NCI-H1417 treated with DMSO at 0.1 percent for 48 hours (cell line): ENCODE measurements around the gene FGF3.

Experiments used
- DNase-seq: peaks from one replicate; lab custom pipeline; 2025; lab: John Stamatoyannopoulos, UW

Gene FGF3

DNA sequence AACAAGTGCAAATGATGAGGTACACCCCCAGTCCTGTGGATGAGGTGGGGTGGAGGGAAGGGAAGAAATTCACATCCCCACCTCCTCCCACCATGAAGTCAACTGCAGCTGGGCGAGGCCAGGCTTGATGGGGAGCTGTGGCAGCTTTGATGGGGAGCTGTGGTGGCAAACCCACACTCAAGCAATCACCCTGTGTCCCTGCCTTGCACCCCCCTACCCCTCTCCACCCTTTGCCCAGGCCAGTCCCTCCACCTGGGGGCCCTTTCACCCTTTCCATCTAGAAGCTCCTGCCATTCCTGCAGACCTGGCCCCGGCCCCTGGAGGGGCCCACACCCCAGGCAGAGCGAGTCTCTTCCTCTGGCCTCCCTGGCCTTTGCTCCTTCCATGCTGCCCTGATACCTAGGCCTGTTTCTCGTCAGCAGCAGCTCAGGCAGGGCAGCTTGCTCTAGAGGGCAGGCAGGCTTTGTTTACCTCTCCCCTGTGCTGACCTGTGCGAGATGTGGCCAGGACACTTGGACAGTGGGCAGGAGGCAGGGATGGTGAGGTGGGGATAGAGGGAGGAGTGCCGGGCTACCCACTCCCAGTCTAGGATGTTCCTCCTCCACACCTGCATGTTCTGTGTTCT is 4.5 kb upstream of the FGF3 start:
- DNase-seq, result no peak

DNA sequence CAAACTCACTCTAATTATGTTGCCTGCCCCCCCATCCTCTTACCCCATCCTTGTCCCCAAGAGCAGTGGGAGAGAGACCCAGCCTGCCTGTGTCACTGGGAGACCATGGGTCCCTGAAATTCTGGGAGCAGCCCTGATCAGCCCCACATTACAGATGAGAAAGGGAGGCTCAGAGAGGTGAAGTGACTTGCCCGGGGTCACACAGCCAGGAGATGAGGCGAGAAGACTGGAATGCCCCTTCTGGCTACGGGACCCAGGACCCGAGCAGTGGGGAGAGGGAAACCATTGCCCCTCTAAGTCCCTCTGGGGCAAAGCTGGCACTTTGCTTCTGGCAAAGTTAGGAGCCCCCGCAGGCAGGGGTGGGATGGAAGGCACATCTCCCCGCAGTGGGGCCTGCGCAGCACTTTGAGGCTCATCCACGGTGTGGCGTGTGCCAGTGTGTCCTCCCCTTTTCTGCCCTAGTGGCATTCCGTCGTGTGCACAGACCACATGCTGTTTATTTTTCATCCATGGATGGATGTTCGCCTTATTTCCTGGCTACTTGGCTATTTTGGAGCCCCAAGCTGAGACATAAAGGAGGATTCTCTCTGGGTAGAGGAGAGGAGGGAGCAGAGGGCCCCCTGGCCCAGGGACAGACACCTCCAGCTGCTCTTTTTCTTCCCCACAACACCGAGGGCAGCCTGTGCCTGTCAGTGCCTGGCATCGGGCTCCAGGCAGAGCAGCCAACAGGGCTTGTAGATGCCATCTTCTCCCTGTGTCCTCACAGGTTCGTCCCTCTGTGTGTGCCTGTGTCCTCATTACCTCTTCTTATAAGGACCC is 3.7 kb upstream of the FGF3 start:
- no peak for DNase-seq

DNA sequence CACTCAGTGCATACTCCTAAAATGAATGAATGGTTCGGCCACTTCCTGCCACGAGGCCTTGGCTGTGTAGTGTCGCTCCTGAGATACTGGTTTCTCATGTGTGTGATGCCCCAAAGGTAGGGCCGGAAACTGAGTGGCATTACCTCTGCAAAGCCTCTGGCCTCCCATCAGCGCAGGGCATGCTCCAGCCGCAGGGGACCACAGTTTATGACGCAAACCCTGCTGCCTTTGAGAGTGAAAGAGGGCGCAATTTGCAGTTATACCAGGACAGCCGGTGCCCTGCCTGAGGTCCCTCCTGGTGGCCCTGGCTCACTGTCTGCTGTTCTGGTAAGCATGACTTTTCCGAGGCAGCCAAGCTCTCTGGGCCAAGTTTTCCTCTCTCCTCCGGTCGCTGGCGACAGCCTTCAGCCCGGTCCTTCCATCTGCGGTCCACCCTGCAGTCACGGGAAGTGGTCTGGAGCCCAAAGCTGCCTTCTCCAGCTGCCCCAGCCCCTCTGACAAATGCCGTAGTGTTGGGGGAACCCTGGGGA is 2.4 kb upstream of the FGF3 start:
- DNase-seq, result no peak

DNA sequence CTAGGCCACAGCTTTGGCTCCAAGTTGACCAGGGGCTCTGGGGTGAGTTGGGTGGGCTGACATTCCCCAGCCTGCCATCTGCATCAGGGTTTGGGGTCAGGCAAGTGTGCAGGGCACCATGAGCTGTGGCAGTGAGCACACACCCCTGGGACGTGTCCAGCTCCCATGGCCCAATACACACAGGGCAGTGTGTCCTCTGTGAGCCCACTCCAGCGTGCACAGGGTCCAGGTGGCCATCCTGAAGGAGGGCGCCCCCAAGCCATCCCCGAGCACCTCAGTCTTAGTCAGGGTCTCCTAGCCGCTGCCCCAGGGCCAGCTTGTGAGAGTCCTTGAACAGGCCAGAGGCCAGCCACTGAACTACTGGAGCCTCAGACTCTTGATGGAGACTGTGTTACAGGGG is 1.2 kb upstream of the FGF3 start:
- no peak for DNase-seq

DNA sequence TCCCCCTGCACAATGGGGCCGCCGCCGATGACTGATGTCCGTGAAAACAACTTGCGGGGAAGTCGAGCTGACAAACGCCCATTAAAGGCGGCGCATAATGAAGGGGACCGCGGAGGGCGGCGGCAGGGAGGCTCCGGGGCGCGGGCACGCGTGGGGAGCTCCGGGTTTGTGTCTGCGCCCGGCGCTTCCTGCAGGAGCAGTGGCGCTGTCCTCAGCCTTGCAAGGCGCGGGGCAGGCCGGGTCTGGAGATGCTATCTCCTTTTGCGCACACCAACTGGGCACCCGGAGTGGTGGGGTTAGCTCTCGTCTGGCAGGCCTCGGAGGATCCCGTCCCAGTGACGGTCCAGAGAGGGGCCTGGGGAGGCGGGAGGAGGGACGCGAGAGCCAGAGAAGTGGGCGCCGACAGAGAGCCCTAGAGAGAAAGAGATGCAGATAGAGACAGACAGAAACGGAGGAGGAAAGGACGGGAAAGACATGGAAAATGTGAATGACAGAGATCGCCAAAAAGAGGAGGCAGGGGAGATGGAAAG is 390 bp upstream of the FGF3 start:
- no peak for DNase-seq

DNA sequence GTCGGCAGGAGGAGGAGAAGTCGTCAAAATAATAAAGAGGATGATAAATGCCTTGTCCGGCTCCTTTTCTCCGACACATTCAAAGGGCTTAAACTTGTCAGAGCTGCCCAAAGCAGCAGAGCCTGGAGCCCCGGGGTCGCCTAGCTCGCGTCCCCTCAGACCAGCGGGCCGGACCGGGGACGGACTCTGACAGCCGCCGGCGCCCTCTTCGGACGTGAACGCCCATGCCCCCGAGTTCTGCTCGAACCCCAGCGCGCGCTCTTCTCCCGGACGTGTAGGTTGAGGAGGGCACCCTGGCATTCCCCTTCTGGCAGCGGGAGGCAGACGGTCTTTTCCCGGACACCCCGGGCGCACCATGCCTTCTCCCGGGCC is 999 bp downstream of the FGF3 start:
- DNase-seq, result no peak

DNA sequence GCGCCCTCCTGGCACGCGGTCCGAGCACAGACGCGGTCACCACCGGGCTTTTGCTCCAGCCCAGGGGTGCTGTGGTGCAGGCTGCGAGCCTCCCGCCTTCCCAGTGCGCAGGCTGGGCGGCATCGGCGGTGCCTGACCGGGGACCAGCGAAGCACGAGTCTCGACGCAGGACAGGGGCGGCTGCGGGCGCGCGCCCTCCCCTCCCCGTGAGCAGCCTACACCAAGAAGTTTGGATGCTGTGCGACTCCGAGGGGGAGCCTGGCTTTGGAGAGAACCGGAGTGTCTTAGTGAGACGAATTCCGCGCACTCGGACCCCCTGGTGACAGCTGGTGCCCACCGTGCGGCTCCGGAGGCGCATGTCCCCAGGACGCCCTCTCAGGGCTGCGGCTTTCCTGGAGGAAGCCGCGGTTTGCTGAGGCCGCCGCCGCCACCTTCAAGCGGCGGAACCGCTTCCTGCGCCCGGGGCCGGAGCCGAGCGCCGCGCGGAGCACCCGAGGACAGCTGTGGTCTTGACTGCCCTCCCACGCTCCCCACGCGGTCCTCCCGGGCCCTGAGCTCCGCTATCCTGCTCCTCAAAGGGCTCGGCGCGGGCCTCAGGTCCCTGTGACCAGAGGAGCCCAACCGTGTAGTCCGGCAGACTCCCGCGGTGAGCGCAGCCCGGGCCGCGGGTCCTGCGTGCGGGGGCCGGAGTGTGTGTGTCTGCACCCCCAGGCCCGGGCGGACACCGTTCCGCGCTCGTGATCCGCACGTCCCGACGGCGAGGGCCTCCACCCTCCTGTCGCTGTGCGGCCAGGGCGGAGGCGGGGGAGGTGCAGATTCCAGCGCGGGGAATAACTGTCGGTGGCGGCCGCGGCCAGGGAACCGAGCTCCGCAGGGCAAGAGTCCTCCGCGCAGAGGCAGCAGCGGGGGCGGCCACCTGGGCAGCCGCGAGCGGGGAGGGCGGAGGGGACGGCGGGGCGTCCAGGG is 1.7 kb downstream of the FGF3 start:
- no peak for DNase-seq

DNA sequence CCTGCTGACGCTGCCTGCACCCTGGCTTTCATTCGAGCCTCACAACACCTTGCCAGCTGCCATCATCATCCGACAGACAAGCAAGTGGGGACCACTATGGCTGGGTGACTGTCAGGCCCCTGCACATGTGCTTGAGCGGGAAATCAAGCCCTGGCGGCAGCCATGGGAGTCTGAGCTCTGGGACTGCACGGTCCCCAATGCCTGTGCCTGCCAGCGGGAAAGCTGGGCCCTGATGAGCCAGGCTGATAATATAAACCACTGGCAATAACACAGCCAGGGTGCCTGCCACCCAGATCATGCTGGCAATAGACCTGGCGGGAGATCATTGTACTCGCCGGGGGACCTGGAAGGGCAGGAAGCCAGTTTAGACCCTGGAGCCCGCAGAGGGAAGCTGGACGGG is 2.5 kb downstream of the FGF3 start:
- no peak for DNase-seq

DNA sequence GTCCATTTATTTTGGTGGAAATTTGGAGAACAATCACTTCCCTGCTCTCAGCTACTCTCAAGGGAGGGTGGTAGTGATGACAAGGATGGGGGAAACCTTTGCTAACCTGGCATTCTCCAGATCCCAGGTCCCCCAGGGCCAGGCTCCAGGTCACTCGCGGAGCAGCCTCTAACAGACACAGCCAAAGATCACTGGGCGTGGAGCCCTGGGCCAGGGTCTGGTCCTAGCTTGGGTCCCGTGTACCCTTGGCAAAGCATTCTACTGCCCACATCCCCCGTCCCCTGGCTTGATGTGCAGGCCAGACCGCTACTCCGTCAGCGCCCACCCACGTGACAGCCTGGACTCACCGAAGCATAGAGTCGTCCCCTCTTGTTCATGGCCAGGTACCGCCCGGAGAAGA is 3.2 kb downstream of the FGF3 start:
- no peak for DNase-seq

DNA sequence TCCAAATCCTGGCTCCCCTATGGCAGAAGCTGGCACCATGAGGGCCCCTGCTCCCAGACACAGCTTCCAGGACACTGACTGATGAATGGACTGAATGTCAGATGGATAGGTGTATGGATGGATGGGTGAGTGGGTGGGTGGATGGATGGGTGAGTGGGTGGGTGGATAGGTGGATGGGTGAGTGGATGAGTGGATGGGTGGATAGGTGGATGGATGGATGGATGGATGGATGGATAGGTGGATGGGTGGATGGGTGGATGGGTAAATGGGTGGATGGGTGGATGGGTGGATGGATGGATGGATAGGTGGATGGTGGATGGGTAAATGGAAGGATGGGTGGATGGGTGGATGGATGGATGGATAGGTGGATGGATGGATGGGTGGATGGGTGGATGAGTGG is 4.3 kb downstream of the FGF3 start:
- no peak for DNase-seq

DNA sequence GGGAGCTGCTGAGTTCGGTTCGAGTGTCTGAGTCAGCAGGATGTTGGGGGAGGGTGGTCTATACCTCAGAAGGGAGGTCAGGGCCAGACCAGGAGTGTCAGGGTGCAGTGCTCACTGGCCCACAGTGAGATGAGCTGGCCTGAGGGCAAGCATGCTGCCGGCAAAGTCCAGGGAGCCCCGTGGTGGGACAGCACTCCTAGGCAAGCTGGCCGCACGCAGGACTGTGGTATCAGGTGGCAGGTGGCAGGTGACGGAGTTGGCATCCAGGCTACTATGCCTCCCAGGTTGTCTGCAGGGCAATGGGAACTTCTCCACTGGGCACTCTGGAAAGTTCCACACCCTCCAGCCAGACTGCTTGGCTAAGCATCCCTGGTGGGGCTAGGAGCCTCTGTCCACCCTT is 4.8 kb downstream of the FGF3 start:
- no peak for DNase-seq

DNA sequence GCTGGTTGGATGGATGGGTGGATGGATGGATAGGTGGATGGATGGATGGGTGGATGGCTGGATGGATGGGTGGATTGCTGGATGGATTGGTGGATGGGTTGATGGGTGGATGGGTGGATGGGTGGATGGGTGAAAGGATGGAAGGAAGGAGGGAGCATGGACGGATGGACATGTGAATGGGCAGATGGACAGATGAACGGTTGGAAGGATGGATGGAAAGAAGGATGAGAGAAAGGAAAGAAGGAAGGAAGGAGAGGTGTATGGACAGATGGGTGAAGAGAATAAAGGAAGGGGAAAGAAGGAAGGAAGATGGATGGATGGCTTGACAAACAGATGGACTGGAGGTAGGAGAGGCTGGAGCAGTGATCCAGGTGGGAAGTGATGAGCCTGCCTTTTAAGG is 5.4 kb downstream of the FGF3 start:
- no peak for DNase-seq

DNA sequence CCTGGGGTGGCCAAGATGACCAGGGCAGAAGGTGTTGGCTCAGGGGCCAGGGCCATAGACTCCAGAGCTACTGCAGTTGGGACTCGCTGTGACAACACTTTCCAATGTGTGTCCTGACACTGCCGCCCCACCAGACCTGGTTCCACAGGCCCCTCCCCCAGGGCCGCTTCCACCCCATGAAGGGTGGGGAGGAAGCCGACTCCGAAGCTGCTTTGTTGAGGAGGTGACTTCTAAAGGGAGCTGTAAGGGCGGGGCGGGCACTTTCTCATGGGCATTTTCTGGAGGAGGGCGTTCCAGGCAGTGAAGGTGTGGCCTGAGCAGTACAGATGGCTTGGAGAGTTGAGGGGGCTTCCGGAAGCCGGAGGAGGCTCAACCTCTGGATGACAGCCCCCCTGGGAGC is 6.3 kb downstream of the FGF3 start:
- DNase-seq, result no peak

DNA sequence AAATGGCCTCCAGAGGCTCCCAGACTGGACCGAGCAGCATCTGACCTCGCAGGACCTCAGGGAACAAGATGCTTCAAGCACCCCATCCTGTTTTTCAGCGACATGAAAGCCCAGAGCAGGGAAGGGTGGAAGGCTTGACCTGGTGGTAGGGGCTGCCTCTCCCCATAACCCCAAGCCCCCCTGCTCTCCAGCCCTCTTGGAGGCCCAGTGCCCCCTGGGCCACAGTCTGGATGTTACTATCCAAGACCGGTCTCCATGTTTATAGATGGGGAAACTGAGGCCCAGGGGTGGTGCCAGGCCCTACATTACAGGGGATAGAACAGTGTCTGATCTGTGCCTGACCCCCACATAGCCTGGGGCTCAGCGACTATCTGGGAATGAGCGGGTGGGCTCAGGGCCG is 7.0 kb downstream of the FGF3 start:
- no peak for DNase-seq

DNA sequence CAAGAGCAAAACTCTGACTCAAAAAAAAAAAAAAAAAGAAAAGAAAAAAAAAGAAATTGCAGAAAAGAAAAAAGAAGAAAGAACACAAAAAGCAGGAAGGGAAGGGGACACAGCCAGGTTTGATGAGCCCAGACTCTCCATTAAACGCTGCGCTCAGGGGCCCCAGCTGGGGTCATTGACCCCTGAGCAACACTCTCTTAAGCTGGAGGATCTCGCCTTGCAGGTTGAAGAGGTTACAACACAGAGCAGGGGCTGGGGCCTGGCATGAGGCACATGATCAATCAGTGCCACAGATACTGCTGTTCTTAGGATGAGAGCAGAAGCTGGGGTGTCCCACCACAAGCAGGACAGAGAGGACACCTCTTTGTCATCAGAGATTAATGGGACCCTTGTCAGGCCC is 7.8 kb downstream of the FGF3 start:
- DNase-seq, result no peak

DNA sequence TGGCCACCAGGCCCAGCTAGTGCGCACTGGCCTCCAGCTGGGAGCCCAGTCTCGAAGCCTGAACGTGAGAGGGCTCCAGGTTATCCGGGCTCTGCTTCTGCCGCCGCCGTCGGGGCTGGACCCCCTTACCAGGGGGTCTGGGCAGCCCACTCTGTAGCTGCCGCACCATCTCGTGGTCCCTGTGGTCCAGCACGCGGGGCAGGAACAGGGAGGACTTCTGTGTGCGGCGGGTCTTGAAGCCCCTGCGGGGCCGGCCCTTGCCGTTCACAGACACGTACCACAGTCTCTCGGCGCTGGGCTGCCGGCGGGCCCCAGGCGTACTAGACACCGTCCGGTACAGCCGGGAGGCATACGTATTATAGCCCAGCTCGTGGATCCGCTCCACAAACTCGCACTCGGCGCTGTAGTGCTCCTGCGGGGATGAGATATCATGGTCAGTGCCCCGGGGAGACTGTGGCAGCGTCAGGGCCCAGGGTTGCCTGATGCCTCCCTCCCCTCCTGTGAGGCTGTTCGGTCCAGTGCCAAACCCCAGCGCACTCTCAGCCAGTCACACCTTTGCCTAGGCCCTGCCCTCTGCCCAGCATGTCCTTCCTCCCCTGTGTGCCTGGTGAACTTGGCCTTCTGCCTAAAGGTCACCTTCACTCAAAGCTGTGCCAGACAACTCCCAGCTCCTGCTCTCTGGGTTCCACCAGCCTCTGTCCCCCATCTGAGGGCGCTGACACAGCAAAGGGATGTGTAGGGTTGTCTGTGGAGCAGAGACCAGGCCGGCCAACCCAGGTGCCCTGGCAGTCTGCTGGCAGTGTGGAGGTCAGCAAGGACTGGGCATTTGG is 8.7 kb downstream of the FGF3 start:
- no peak for DNase-seq

DNA sequence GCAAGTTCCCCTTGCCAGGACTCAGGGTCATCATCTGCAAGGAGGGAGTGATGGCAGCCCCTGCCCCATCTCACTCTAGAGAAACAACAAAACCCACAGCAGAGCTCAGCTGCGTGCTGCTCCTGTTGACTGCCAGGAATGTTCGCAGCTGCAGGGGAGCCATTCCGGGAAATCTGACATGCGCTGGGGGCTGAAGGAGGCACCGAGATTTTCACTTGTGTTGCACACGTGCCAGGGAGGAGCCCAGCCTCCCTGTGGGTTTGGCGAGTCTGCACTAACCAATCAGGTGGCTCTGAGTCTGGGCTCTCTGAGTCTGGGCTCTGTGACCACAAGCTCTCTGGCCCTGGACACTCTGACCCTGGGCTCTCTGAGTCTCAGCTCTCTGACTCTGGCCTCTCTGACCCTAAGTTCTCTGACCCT is 10.5 kb downstream of the FGF3 start:
- DNase-seq, result no peak

DNA sequence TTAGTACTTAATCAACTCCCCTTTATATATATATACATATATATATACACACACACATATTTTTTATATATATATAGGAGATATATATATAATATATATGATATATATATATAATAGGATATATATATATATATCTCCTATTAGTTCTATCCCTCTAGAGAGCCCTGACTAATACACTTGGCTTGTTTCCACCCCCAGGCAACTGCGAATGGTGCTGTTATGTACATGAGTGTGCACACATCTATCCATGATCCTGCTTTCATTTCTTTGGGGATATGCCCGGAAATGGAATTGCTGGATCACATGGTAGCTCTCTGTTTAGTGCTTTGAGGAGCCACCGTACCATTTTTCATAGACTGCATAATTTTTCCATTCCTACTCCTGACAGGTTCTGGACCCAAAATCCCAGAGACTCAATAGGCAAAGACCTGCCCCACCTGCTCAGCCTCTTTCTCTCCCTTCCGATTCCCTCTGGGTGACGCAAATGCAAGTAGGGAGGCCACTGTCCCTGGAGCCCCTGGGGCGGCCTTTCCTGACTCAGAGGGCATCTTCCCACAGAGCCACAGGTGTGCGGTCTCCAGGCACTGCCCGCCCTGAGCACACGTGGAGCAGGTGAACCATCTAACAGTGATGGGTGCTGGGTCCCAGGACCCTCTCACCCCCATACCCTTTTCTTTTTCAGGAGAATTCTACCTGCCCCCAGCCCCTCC is 12.0 kb downstream of the FGF3 start:
- DNase-seq, result no peak

DNA sequence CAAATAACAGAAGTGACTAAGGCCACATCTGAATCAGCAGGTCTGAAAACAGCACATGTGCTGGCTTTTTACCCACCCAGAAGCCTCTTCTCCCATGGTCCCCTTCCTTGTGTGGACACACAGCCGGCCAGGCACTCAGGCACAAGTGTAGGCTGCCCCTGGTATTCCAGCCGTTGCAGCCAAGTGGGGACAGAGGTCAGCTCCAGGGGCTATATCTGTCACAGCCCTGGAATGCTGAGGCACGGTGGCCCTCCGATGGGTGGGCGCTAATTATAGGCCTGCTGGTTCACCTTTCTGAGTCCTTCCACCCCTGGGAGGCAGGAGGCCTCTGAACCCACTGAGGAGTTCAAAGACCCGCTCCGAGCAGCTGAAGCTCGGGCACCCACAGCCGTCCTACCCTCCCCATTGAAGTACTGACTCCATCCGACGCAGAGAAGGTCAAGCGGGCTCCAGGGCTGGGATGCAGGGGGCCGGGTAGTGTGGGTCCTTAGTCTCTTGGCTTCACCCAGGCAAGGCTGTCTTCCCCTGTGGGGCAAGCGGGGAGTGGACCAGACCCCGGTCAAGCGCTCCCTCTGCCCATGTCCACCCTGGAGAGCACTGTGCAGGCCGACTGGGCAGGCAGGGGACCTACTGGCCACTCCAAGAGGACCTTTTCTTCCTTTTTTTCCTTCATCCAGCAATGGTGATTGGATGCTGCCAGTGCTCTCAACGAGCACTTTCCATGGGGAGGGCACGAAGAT is 14.3 kb downstream of the FGF3 start:
- no peak for DNase-seq

DNA sequence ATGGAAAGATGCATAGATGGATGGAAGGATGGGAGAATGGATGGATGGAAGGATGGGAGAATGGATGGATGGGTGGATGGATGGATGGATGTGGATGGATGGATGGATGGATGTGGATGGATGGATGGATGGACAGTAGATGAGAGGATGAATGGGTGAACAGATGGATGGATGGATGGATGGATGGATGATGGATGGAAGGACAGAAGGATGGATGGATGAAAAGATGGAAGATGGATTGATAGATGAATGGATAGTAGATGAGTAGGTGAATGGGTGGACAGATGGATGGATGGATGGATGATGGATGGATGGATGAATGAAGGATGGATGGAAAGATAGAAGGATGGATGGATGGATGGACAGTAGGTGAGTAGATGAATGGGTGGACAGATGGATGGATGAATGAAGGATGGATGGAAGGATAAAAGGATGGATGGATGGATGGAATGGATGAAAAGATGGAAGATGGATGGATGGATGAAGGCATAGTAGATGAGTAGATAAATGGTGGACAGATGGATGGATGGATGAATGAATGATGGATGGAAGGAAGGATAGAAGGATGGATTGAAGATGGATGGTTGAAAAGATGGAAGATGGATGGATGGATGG is 15.5 kb downstream of the FGF3 start:
- DNase-seq, result no peak
